Activated T-helper 17 cell treated with anti-CD3 and anti-CD28 coated beads, Interleukin-2, amount 50 U/mL, for 72 hours (primary cell): Measurements from ENCODE around the gene SPATA2. TPM values are rescaled to one million over a fixed set of nuclear protein-coding genes. Genes with fewer than 3 reads are reported as not detected.
"Not testable (repeated sequence)": the region's sequence is repeated elsewhere in the genome, so short reads cannot be mapped to it uniquely, and the experiment has no call there.

Experiments used
- ATAC-seq: fragments of 150-1000 bp; cut with Tn5 transposase; replicated peaks from 2 replicates; pipeline ENCODE4 v1.10.0; 2021; ENCODE audit warnings: mild to moderate bottlenecking, moderate library complexity
- H3K27ac Mint-ChIP-seq: one replicate; pipeline ENCODE4 v1.8.0; 2022; ENCODE audit warnings: mixed read lengths
- H3K27me3 Mint-ChIP-seq: one replicate; pipeline ENCODE4 v1.8.0; 2022; ENCODE audit warnings: mixed read lengths
- H3K36me3 Mint-ChIP-seq: one replicate; pipeline ENCODE4 v1.8.0; 2022; ENCODE audit warnings: low read depth, mild to moderate bottlenecking, mixed read lengths
- H3K4me1 Mint-ChIP-seq: one replicate; pipeline ENCODE4 v1.8.0; 2022; ENCODE audit warnings: mixed read lengths
- H3K4me3 Mint-ChIP-seq: one replicate; pipeline ENCODE4 v1.8.0; 2022; ENCODE audit warnings: mild to moderate bottlenecking, mixed read lengths
- H3K9me3 Mint-ChIP-seq: one replicate; pipeline ENCODE4 v1.8.0; 2022; ENCODE audit warnings: mixed read lengths
- total RNA-seq, 2 donors: library from RNA; stranded (reverse); gene quantifications; one replicate each; pipeline ENCODE4 v1.2.3, GENCODE V29; 2022

SPATA2 gene
- total RNA-seq, 2 donors from 2014 or later: 5.5 to 10.3 TPM

DNA sequence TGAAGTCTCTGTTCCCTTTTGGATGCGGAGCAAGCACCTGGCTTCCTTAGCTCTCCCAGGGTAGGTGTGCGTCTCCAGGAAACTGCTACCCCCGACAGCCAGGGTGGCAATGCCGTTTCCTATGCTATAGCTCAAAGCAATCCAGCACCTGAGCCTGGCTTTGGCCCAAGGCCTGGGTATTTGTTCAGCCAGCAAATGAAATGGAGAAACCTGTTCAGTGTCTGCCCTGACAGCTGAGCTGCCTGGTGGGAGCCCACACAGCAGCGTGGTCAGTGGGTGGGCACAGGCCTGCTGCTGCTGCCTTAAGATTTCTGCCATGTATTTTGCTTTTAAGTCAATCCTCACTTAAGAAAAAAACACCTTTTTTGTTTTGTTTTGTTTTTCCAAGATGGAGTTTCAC is 13.7 kb downstream of the SPATA2 start:
- H3K4me3 Mint-ChIP-seq: no peak overlapping the region
- no peak overlapping the region for H3K27ac Mint-ChIP-seq
- ATAC-seq: no peak
- peaks cover 3% of the 10 kb centered on the region for H3K4me1 Mint-ChIP-seq
- no peaks in the 10 kb centered on the region for H3K27me3 Mint-ChIP-seq
- peaks cover 41% of the 10 kb centered on the region for H3K36me3 Mint-ChIP-seq
- H3K9me3 Mint-ChIP-seq: no peaks in the 10 kb centered on the region

DNA sequence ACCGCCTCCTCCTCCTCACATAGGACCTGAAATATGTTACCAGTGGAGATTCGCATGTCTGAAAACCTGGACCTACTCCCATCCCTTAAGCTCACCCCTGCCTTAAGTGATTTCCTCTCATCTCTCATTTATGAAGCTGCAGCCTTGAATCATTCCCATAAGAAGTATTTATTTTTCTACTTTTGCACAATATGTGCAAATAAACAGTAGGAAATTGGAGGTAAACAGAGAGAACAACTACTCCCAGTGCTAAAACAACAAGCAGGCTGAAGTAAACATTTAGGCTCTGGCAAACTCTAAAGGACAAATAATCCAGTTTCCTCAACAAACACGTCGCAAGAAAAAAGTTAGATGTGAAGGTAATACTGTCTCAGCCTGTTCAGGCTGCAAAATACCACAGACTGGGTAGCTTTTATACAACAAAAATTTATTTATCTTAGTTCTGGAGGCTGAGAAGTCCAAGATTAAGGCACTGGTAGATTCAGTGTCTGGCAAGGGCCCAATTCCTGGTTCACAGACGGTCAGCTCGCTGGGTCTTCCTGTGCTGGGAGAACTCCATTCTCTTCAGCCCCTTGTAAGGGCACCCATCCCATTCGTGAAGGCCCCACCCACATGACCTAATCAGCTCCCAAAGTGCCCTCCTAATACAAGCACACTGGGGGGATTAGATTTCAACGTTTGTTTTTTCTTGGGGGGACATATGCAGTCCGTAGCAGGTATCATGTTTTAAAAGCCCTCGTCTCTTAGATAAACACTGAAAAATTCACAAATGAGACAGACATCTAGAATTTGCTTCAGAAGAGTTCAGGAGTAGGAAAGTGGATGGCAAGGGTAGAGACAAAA is 15.6 kb downstream of the SPATA2 start:
- no peak for ATAC-seq
- Mint-ChIP-seq H3K9me3 (no peaks in the 10 kb centered on the region), H3K4me3 (no peak overlapping the region), H3K27me3 (no peaks in the 10 kb centered on the region), H3K4me1 (peaks cover 5% of the 10 kb centered on the region), H3K36me3 (peaks cover 23% of the 10 kb centered on the region), H3K27ac (no peak overlapping the region)

DNA sequence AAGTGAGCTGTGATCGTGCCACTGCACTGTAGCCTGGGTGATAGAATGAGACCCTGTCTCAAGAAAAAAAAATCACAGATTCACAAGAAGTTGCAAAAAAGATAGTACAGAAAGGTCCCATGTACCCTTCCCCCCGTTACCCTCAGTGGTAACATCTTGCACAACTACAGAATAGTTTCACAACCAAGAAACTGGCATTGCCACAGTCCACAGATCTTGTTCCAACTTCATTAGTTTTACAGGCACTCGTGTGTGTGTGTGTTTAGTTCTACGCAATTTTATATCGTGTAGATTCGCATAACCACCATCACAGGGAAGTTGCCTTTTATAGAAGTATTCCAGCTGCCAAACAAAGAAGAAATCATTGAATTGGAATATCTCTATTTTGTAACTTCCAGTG is 19.1 kb downstream of the SPATA2 start:
- Mint-ChIP-seq H3K9me3 (no peaks in the 10 kb centered on the region), H3K27ac (no peak overlapping the region), H3K4me3 (no peak overlapping the region), H3K4me1 (peaks cover 22% of the 10 kb centered on the region), H3K36me3 (no peaks in the 10 kb centered on the region), H3K27me3 (no peaks in the 10 kb centered on the region)
- no peak for ATAC-seq

DNA sequence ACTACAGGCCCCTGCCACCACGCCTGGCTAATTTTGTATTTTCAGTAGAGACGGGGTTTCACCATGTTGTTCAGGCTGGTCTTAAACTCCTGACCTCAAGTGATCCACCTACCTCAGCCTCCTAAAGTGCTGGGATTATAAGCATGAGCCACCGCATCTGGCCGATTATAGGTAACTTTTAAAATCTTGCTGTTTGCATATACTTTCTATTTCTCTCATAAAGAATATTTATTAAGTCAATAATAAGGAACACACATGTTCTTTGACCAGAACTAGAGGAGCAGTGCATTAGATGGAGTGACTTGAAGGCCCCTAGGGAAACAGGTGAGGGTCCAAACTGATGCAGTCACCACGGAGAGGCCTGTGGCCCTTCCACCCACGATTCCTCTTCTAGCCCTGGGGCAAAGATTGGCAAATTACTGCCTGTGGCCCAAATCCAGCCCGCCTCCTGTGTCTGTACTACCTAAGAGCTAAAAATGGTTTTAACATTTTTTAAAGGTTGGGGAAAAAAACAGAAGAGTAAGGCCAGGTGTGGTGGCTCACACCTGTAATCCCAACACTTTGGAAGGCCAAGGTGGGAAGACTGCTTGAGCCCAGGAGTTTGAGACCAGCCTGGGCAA is 19.7 kb downstream of the SPATA2 start:
- H3K9me3 Mint-ChIP-seq, H3K4me3 Mint-ChIP-seq, H3K36me3 Mint-ChIP-seq, H3K27me3 Mint-ChIP-seq, H3K27ac Mint-ChIP-seq, ATAC-seq: not testable (repeated sequence)
- H3K4me1 Mint-ChIP-seq: peaks cover 22% of the 10 kb centered on the region

DNA sequence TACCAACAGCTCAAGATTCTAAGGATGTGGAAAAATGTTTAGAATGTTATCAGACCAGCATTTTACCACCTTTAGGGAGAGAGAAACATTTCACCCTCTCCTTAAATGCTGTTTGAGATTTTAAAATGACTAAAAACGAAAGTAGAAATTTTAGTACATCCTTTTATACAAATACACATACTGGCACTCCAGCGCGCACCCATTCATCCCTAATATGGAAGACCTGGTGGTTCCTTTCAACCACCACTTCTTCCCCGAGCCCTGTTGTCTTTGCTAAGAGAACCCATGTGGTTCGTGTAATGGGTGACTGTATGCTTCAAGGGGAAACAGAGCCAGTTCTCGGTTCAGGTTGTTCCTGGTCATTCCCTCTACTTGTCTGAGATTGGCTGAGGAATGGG is 21.3 kb downstream of the SPATA2 start:
- no peaks in the 10 kb centered on the region for H3K9me3 Mint-ChIP-seq
- peak overlapping the region; percentile 93 for H3K27ac Mint-ChIP-seq
- H3K4me1 Mint-ChIP-seq: peaks cover 22% of the 10 kb centered on the region
- H3K27me3 Mint-ChIP-seq: no peaks in the 10 kb centered on the region
- peaks cover 14% of the 10 kb centered on the region for H3K36me3 Mint-ChIP-seq
- peak overlapping the region; percentile 75 for H3K4me3 Mint-ChIP-seq
- ATAC-seq: peak; percentile 87

DNA sequence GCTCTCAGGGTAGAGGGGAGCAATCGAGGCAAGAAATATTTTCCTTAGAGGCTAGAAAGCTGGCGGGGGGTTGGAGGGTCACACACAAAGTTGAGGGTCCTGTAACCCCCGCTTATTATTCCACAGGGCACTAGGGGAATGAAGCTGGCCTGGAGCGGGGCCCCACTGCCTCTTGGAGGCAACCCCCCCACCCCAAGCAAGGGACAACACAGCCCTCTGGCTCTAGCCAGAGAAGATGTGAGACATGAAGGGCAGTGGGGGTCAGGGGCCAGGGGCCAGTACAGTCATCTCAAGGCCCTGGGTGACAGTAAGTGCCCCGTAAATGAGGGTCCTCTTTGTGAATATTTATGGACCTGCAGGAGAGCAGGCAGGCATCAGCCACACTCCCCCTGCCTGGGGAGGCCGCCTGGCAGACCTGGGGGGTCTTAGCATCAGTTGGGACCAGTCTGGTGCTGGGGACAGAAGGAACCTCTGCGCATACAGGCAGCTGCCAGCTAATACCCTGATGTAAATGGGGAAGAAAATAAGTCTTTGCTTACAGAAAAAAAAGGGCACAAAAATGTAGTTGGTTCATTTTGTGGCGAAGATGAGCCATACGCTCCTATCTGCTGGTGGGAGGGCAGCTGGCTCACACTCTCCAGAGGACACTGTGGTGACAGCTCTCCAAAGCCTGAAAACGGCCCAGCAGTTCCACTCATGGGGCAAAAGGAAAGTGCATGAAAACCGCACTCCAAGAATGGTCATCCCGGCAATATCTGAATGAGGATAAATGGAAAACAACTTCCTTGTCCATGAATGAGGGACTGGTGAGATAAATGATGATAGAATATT is 21.9 kb downstream of the SPATA2 start:
- peak; percentile 93 for ATAC-seq
- Mint-ChIP-seq H3K4me3 (peak overlapping the region; percentile 75), H3K36me3 (peaks cover 20% of the 10 kb centered on the region), H3K27ac (peak overlapping the region; percentile 93), H3K27me3 (no peaks in the 10 kb centered on the region), H3K9me3 (no peaks in the 10 kb centered on the region), H3K4me1 (peaks cover 26% of the 10 kb centered on the region)

DNA sequence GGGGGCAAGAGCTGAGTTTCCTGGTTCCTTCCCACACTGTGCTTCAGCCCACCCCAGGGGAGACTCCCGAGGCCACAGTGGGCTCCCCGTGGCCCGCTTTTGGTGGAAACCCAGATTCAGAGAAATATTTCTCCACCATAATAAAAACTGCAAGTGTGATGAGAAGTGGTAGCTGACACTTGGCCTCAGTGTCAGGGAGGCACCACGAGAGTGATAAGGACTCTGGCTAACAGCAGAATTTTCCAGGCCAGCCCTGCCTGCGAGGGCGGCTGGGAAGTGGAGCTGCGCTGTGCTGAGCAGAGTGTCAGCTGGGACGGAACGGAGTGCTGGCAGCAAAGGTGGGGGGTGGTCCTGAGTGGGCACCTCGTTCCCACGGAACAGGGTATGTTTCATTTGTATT is 22.5 kb downstream of the SPATA2 start:
- H3K4me1 Mint-ChIP-seq: peaks cover 29% of the 10 kb centered on the region
- peaks cover 24% of the 10 kb centered on the region for H3K36me3 Mint-ChIP-seq
- H3K27me3 Mint-ChIP-seq: no peaks in the 10 kb centered on the region
- H3K4me3 Mint-ChIP-seq: peak overlapping the region; percentile 75
- H3K9me3 Mint-ChIP-seq: no peaks in the 10 kb centered on the region
- peak overlapping the region; percentile 93 for H3K27ac Mint-ChIP-seq
- no peak for ATAC-seq

DNA sequence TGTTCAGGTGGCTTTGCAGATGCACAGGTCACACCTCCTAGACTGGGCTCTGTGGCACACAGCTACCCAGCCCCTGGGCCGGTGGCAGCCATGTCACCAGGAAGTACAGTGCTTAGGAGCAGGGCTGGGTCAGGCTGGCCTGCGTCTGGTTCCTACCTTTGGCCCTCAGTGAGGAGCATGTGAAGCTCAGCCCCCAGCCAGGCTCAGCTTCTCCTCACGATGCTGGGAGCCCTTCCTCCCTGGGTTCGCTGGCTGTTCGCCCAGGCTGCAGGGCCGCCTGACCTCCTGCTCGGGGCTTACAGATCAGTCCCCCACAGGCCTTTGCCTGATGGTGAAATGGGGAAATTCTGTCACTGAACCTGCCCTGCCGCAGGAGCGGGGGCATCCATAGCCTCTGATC is 23.1 kb downstream of the SPATA2 start:
- H3K27ac Mint-ChIP-seq: peak overlapping the region; percentile 93
- H3K9me3 Mint-ChIP-seq: no peaks in the 10 kb centered on the region
- peaks cover 29% of the 10 kb centered on the region for H3K4me1 Mint-ChIP-seq
- ATAC-seq: no peak
- no peaks in the 10 kb centered on the region for H3K27me3 Mint-ChIP-seq
- peaks cover 30% of the 10 kb centered on the region for H3K36me3 Mint-ChIP-seq
- H3K4me3 Mint-ChIP-seq: peak overlapping the region; percentile 75

DNA sequence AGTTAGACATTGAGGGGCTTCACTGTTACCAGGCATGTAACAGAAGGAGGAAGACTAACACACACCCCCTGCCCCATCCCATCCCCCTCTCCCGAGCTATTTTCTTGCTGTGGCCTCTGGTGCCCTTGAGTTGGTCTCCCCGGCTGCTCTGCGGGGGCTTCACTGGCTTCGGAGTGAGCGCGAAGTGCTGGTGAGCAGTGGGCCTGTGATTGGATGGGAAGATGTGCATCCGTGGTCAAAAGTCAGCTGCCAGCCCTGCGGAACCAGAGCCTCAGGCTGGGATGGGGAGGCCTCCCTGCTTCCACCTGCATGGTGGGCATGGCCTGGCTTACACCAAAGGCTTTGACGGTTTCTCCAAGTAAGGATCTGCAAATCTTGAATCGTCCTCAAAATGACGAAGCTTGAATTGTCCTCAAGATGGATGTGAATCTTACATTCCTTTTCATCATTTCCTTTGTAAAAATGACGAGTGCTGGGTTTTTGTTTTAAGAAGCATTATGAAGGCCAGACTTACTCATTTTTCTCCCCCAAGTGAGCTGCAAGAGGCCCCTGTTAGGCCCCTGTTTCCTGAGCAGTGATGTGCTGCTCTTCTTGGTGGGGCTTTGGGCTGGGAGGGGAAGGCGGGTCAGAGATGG is 23.7 kb downstream of the SPATA2 start:
- H3K9me3 Mint-ChIP-seq: no peaks in the 10 kb centered on the region
- peak overlapping the region; percentile 75 for H3K4me3 Mint-ChIP-seq
- H3K4me1 Mint-ChIP-seq: peaks cover 26% of the 10 kb centered on the region
- ATAC-seq: no peak
- H3K27me3 Mint-ChIP-seq: no peaks in the 10 kb centered on the region
- peaks cover 37% of the 10 kb centered on the region for H3K36me3 Mint-ChIP-seq
- H3K27ac Mint-ChIP-seq: peak overlapping the region; percentile 28

DNA sequence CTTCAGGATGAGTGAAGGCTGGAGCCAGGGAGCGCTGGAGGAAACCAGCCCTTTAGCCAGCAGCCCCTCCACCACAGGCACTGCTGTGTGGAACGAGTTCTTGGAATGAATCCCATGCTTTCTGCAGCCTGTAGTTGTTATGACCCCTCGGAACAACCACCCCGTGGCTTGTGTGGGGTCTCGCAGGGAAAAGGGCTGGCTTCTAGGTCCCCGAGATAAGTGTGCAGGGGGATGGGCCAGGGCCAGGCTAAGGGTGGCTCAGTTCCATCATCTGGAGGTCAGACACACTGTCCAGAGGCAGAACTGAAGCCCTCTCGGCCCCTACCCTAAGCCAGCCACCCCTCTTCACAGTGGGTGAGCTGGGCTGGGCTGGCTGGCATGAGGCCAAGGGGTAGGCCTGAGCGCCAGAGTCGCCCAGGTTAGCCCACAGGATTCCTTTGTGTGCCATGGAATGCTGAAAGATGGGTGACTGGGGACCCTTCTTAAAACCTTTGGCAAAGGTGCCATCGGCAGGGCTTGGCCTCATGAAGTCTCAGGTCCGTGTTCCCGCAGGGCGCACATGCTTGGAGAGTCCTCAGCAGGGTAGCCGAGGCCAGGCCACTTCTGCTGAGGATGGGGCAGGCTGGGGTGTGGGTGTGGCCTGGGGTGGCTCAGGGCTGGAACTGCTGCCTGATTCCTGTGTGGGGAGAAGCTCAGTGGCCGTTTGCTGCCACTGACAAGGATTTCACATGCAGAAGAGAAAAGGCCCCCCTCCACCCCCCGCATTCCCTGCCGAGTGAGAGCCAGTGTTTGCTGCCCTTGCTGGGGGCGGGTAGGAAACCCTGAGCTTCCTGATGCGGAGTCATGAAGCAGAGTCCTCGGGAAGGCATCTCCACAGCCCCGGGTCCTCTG is 24.6 kb downstream of the SPATA2 start:
- Mint-ChIP-seq H3K27ac (no peak overlapping the region), H3K27me3 (no peaks in the 10 kb centered on the region), H3K4me1 (peaks cover 27% of the 10 kb centered on the region), H3K36me3 (peaks cover 45% of the 10 kb centered on the region), H3K4me3 (no peak overlapping the region), H3K9me3 (no peaks in the 10 kb centered on the region)
- no peak for ATAC-seq

DNA sequence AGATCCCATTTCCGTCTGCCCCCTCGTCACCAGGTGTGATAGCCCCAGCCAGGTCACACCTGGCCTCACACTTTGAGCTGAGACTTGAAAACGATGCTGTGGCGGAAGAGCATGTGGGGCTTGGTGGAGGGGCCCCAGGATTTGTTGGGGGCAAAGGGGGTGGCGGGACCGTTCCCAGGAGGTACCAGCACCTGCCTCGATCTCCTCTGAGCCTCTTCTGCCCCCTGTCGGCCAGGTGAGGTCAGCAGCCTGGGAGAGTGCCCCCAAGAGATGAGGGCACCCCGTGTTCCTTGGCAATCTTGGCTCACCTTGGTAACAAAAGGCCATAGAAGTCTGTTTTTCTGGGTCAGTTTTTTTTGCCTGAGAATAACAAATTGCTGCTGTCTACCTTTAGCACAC is 25.4 kb downstream of the SPATA2 start:
- Mint-ChIP-seq H3K4me3 (no peak overlapping the region), H3K27ac (no peak overlapping the region), H3K9me3 (no peaks in the 10 kb centered on the region), H3K27me3 (no peaks in the 10 kb centered on the region), H3K4me1 (peaks cover 27% of the 10 kb centered on the region), H3K36me3 (peaks cover 53% of the 10 kb centered on the region)
- ATAC-seq: no peak

DNA sequence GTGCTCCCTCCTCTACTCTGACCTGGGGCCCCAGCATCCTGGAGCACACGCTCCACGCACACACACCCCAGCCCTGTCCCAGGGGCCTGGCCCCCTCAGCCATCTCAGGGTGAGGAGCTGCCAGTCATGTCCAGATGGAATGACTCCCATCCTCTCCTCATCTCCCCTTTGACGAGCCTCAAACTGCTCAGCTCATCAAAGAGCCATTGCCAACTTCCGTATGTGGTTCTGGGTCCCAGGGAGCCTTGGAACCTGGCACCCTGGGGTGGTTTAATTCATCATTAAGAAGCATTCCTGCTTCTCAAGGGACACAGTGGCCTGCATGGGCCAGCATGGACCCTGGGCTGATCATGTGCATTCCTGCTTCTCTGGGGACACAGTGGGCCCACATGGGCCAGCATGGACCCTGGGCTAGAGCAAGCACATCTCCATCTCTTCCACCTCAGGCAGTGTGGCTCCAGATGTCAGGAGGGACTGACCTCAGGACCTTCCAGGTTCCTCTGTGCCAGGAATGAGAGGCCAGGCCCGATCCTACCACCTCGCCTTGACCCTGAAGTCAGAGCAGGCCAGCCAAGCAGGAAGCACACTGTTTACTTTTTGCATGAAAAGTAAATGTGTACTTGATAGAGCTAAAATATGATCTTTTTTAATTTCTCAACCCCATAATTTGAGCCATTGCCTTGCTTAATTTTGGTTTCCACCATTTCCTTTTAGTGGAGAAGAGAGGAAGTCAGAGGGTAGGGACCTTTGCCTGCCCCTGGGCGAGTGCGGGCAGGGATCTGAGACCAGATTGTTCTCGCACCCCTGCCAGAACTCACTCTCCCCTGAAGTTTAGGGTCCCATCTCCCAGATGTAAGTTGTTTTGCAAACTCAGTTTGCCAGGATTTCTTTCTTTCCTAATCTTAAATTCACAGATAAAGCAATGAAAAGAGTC is 26.1 kb downstream of the SPATA2 start:
- Mint-ChIP-seq H3K27me3 (no peaks in the 10 kb centered on the region), H3K9me3 (no peaks in the 10 kb centered on the region), H3K36me3 (peaks cover 58% of the 10 kb centered on the region), H3K27ac (peak overlapping the region; percentile 47), H3K4me1 (peaks cover 25% of the 10 kb centered on the region), H3K4me3 (no peak overlapping the region)
- ATAC-seq: no peak
